ENCODE data around the gene TP73.

The TP73 gene

DNA sequence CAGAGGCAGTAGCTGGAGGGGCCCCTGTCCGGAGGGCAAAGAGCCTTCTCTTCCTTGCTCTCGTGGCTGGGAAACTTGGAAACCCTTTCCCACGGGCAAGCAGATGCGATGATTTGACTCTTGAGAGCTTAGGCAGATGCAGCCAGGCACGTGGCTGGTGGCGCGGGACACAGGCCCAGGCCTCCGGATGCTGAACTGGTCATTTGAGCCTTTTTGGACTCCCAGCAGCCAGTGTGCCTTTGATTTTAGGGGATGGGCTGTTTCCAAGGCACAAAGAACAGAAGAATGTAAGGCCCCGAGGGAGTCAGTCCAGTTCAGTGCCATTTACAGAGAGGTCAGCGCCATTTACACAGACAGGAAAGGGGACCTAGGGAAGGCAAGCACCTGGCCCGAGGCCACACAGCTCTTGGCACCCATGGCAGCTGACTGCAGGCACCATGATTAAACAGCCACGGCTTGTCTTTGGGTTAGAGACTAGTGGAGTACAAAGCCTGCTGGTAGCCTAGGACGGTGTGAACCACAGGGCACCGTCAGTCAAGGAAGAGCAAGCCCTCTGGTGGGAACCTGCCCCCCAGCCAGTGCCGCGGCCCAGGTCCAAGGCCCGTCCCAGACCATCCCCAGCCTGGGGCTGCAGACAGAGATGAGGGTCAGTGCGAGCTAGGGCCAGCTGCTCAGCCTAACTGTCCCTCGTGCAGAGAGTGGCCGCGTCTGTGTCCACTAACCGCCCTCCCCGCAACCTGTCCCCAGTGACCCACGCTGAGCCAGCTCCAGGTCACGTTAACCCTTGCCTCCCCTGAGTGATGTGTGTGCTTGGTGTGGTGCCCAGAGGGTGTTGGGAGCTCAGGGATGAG, 79.5 kb downstream of the TP73 start:
- DNase-seq, result no peak

DNA sequence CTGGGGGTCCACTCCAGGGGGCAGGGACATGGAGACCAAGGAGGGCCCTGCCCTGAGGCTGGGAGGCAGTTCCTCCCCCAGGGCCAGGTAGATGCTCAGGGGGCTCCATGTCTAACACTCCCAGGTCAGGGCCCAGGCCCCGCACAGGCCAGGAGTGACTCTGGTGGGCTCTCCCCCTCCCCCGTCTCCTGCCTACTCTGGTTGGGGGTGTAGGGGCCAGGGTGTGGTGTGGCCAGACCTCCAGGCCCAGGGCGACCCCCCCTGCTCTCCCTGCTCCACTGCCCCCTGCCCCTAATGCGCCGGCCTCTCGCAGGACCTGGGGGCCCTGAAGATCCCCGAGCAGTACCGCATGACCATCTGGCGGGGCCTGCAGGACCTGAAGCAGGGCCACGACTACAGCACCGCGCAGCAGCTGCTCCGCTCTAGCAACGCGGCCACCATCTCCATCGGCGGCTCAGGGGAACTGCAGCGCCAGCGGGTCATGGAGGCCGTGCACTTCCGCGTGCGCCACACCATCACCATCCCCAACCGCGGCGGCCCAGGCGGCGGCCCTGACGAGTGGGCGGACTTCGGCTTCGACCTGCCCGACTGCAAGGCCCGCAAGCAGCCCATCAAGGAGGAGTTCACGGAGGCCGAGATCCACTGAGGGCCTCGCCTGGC, 80.2 kb downstream of the TP73 start:
- DNase-seq, result no peak

DNA sequence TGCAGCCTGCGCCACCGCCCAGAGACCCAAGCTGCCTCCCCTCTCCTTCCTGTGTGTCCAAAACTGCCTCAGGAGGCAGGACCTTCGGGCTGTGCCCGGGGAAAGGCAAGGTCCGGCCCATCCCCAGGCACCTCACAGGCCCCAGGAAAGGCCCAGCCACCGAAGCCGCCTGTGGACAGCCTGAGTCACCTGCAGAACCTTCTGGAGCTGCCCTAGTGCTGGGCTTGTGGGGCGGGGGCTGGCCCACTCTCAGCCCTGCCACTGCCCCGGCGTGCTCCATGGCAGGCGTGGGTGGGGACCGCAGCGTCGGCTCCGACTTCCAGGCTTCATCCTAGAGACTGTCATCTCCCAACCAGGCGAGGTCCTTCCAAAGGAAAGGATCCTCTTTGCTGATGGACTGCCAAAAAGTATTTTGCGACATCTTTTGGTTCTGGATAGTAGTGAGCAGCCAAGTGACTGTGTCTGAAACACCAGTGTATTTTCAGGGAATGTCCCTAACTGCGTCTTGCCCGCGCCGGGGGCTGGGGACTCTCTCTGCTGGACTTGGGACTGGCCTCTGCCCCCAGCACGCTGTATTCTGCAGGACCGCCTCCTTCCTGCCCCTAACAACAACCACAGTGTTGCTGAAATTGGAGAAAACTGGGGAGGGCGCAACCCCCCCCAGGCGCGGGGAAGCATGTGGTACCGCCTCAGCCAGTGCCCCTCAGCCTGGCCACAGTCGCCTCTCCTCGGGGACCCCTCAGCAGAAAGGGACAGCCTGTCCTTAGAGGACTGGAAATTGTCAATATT, 81.0 kb downstream of the TP73 start:
- no peak for DNase-seq

DNA sequence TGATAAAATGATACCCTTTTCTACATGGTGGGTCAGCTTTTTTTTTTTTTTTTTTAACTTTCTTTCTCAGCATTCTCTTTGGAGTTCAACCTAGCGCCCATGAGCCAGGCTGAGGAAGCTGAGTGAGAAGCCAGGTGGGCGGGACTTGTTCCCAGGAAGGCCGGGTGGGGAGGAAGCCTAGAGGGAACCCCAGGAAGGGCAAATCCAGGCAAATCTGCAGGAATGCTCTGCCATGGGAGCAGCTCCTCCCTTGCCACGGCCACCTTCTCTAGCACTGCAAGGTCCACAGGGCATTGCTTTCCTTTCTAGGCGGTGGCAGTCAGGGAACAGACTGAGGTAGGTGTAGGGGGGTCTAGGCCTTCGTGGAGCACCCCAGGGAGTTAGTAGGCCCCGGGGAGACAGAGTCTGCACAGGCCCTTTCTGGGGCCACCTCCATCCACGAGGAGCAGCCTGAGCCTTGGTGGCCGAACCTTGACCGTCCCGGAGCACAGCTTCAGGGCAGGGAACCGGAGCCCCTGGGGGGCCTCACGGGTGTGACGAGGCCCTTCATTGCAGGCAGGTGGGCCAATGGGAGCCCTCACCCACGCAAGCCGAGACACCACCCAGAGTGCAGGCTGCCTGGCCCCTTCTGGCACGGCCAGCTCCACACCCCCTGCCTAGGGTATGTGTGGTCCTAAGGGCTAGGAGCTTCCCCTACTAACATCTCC, 81.7 kb downstream of the TP73 start:
- no peak for DNase-seq

DNA sequence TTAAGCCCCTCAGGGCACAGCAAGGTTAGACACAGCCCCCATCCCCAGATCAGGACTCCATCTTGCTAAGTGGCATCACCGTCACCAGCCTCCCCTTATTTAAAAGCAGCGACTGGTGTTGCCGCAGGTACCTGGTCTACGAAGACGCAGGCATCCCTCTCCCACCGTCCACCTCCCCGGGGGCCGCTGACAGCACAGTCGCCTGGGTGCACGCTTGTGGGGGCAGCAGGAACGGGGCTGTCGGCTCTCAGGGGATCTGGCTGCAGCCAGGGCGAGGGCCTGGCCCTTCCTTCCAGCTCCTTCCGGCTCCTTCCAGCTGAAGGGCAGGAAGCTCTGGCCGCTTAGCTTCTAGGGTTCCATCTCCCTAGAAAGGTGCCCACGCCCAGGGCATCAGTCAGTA, 82.3 kb downstream of the TP73 start:
- no peak for DNase-seq

DNA sequence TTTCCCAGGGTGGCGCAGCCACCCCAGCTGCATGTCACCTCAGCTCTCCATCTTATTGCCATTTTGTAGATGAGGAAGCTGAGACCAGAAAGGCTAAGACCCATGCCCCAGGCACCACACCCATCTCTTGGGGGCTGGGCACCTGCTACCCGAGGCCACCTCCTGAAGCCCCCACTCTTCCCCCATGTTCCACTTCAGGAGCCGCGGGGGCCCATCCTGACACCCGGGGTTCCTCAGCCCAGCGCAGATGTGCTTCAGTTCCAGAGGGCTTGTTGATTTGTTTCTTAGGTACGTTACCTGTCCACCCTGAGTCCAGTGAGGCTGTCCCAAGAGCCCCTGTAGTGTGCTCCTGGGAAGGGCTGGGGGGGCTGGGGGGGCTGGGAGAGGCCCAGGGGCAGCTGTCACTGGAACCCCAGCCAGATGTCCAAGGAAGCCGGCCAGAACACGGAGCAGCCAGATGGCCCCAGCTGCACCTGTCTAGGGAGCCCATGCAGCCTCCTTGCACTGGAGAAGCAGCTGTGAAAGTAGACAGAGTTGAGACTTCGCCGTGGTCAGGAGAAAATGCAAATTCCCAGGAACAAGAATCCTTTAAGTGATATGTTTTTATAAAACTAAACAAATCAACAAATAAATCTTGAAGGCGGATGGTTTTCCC, 82.8 kb downstream of the TP73 start:
- DNase-seq, result no peak

DNA sequence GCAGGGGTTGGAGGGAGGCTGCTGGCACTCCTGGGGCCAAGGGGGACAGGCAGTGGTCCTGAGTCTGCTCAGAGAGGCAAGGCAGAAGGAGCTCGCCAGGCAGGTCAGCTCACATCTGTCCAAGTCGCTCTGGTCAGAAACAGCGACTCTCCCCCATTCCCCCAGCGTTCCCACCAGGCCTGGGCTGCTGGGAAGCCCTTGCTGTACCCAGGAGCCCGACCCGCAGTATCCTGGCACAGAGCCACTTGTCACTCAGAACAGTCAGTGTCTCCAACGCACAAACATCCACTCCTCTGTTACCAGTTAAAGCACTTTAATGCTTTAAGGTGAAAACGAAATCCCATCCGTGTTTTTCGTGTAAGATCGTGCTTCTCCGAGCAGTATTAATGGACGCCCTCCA, 83.4 kb downstream of the TP73 start:
- no peak for DNase-seq

DNA sequence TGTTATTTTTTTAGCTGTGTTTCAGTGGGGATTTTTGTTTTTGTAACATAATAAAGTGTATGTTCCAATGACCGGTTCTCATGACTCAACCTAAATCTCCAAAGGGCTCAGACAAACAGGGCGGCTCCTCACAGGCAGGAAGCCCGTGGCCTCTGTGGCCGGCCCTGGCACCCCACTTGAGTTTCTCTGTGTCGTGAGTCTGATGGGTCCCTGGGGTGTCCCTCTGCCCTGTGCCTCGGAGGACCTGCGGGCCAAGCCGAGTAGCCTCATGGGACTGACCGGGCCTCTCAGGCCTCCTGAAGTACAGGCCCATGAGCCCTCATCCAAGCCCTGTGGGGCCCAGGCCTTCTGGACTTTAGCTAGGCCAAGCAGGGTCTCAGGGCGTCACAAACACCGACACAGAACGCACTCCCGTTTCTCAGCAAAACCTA, 83.8 kb downstream of the TP73 start:
- DNase-seq, result no peak

DNA sequence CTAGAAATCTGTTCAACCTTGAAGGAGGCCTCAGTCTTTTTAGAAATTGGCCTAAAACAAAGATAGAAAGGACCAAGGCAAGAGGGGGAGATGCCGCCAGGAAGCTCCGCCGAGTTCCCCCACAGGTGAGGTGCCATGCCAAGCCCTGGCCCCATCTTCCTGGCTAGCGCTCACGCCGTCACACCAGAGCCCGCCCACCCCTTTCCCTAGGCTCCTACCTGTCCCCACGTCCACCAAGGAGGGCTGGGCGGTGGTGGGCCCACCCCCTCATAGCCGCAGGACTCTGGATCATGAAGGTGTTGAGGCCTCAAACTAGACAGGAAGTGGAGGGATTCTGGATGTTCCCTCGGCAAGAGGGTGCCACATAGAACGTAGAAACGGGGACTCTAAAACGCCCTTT, 84.4 kb downstream of the TP73 start:
- DNase-seq, result no peak

DNA sequence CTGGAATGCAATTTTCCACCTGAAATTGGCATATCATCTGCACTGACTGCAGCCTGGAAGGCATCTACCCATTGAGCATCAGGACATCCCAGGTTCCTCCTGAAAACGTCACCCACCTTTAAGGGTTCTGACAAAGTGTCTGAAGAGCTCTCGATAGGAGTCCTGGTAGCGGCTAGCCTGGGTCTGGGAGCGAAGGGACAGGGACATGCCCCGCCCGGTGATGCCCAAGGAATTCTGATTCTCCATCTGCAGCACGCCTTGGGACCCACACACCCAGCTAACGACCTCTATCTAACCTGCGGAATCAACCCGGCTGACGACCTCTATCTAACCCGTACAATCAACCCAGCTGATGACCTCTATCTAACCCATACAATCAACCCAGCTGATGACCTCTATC, 86.6 kb downstream of the TP73 start:
- DNase-seq, result no peak

DNA sequence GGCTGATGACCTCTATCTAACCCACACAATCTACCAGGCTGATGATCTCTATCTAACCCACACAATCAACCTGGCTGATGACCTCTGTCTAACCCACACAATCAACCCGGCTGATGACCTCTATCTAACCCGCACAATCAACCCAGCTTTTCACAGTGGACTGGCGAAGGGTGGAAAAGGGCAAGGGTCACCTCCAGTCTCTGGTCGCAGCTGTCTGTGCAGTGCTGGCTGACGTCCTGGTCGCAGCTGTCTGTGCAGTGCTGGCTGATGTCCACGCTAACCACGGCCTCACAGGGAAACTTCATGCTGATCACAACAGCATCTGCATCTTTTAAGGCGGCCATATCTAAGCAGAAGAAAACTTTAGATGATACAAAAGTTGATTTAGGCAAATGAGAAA, 87.7 kb downstream of the TP73 start:
- no peak for DNase-seq

DNA sequence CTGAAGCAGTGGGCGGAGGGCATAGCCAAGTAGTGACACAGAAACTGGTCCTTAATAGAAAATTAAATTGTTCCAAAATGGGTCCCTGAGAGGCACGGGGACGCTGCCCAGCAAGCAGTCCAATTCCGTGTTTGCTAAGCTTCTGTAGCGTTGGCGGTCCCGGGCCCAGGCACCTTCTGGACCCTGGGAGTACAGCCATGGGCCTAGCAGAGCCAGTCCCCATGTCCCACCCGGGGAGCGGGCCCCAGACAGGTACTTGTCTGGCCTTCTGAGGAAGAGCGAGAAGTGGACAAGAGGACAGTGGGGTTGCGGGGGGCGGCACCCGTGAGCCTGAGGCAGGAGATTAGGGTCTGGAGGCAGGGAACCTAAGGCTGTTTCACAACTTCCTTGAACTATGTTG, 88.4 kb downstream of the TP73 start:
- DNase-seq, result no peak

DNA sequence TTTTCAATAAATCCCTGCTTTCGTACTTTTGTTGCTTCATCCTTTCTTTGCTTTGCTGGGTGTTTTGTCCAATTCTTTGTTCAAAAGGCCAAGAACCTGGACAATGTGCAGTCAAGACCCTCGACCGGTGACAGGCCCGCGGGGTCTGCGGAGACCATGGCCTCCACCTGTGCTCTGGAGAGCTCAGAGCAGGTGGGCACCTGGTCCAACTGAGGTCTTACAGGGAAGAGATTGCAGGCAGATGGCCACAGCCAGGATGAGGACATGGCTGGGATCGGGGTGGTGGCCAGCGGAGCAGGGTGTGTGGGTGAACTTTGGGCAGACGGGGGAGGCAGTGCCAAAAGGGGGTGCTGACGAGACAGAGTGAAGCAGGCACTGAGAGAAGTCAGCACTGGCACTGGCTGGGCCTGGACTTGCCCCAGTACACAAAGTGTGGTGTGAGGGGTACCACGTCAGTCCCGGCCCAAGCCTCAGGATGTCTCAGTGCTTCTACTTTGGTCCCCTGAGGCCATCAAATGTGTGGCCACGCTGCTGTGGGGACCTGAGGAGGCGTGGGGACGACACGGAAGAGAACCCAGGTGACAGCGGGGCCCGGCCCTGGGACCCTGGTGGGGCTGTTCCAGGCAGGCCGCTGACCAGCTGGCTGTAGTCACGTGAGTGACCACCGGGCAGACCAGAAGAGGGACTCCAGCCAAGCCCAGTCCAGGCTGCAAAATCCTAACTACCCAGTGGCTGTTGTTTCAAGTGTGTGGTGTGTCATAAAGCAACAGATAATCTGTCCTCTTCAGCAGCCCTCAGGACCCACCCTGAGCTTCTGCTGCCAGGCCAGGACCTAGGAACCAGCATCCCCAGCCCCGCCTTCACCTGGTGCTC, 89.5 kb downstream of the TP73 start:
- no peak for DNase-seq

DNA sequence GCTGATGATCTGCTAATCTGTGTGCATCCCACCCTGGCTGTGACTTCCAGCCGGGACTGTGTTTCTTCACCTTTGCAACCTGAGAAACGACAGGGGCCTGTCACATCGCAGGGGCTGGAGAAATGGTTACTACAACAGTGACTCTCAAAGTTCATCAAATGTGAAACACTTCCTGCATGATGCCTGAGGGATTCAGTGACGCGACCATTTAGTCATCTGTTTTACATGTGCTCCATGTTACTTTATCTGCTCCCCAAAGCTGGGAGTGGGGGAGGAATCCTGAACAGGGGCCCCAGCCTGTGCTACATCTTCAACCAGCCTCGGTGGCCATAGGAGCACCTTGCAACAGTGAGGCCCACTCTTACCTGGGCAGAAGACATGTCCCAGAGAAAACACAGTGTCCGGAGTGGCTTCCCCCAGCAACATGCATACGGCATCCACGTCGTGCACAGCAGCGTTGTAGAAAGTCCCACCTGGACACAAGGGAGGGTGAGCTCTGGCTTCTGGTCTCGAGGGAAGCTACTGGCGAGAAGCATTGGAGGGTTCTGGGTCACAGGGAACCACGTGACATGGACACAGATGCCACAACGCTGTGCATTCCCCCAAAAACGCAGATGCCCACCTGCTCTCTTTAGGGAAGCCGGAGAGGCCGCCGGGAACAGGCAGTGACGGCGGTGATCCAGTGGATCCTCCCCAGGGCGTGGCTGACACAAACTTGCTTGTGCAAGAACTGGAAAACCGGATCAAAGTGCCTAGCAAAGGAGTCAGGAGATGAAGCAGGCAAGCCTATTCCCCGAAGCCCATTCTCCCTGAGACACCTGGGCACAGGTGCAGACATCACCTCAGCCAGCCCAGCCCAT, 90.4 kb downstream of the TP73 start:
- no peak for DNase-seq

DNA sequence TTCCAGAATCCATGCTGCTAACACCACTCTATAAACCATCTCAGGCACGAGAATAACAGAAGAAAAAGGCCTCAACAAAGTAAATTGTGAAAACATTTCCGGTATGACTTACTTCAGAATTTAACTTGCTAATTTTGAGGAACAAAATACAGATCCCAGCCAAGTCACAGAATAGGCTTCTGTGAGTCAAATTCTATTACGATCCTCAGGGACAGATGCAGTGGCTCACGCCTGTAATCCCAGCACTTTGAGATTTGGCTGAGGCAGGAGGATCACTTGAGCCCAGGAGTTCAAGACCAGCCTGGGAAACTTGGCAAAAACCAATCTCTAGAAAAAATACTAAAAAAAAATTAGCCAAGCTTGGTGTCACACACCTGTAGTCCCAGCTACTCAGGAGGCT, 91.1 kb downstream of the TP73 start:
- no peak for DNase-seq

DNA sequence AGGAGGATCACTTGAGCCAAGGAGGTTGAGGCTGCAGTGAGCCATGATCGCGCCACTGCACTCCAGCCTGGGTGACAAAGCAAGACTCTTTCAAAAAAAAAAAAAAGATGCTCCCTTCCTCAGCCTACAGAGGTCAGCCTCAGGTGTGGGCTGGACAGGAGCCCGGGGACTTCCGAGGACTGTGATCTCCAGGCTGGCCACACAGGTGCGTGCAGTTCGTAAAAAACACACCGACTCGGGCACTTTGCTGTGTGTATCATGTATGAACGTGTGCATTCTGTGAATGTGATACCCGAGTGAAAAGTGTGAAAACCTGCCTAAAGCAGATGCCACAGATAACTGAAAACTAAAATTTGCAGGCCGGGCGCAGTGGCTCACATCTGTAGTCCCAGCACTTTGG, 91.5 kb downstream of the TP73 start:
- DNase-seq, result no peak

DNA sequence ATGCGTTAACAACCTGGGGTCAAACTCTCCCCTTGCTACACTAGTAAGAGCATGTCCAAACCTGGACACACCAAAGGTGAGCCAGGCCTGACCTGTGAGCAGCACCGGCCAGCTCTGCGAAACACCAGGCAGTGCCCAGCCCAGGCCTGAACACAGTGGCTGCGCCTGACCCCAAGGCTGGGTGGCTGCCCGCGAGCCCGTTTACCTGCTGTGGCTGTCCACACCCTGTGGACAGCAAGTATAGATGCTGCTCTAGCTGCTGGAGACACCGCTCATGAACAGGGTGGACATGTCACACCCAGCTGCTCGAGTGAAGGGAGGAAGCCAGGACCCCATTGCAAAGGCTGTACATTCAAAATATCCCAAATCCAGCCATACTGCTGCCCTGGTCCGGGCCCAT, 92.3 kb downstream of the TP73 start:
- no peak for DNase-seq

DNA sequence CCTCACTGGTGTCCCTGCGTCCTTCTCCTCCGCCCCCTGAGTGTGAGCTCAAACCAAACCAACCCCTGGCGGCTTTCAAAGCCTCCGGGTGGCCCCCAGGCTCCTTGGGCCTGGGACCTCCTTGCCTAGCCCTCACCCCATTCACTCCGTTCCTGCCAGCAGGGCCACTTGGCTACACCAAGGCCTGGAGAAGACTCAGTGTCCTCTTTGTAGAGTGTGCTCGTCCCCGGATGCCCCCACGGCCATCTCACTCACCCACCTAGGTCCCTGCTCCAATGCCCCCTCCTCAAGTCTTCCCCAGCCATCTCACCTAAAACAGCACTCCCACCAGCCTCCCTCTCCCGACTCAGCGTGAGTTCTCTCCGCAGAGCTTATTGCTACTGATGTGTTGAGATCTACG, 92.8 kb downstream of the TP73 start:
- DNase-seq, result no peak

DNA sequence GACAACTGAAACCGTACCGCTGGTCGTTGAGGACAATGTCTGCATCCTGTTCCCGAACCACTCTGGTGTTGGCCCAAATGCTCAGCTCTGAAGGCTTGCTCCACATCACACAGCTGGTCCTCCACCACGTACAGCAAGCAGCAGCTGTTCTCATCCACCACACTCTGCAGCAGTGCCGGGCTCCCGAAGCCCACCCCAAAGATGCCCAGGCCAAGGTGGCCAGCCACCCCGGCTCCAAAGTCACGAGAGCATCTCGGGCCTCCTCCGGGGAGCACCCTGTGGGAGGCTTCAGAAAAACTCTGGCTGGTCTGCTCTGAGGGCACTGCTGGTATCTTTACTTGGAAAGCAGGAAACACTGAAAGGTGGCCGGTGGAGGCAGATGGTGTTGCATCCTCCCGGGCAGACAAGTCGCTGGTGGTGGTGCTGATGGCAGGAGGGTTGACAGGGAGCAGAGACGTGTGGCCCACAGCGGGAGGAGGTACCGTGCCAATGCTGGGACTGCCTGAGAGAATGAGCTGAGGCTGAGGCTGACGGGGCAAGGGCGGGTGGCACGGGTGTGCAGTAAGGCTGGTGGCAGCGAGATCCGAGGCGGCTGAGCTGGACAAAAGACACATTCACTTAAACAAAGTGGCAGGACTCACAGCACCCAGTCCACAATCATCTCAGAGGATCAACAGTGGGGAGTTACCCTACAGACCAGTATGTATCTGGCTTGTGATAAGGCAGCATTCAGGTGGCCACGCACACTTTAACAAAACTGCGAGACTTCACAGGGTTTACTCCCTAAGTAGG, 93.5 kb downstream of the TP73 start:
- no peak for DNase-seq

DNA sequence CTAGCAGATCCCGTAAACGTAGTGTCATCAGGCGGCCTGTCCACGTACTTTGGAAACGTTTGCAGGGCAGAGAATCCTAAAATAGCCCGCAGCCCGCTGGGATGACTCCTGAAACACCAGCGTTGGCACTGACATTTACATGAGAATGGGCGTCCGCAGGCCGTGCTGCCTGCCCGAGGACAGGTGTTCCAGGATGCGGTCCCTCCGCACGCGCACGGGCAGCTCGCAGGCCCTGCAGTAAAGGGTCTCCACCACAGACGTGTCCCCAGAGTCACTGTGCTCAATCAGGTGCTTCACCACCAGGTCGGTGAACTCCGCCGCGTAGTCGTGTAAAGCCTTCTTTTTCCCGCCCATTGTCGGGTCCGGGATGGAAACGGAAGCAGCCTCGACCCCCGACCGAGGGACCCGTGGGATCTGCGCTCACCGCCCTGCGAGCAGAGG, 94.1 kb downstream of the TP73 start:
- no peak for DNase-seq
